ENCODE results near the gene MINDY4.

The MINDY4 gene

DNA sequence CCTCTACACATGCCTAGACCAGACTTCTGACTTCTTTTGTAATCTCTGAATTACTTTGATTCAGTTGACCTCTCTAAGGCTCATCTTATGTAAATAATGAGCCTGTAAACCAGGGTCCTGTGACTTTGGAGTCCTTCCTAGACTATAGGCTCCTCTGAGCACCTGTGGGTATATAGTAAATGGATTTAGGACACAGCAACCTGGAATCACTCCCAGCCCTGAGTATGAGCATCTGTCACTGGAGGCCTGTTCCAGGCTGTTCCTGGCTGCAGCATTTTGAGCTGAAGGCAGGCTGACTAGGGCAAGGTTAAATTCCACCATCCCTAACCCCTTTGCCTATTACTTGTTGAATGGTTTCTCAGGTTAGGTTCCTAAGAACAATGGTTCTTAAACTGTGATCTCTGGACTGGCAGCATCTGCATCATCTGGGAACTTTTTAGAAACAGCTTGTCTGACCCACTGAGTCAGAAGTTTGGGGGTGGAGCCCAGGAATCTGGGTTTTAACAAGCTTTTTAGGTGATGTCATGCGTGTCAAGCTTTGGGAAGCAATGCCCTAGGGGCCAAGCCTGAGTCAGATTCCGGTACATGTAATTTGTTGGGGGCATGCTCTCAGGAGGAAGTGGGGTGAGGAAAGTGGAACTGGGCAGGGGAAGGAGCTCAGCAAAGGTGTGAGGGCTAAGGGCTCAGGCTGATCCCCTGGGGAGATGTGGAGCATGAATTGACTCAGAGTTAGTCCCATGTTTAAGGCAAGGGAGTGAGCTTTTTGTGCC lies 28.2 kb downstream of the MINDY4 start:
- no peaks in the 10 kb centered on the region for H3K9me3 ChIP-seq (ENCODE audit: insufficient read depth, low read length)
- H3K27me3 ChIP-seq (ENCODE audit: low read length), result no peaks in the 10 kb centered on the region
- H2AFZ ChIP-seq (ENCODE audit: low read depth, low read length, severe bottlenecking), result no peak overlapping the region
- no peaks in the 10 kb centered on the region for H3K36me3 ChIP-seq (ENCODE audit: low read length)
- no peak overlapping the region for H3K4me3 ChIP-seq (ENCODE audit: insufficient read depth, low read length, poor library complexity, severe bottlenecking)
- peak overlapping the region; percentile 43 for H3K27ac ChIP-seq (ENCODE audit: low read depth, low read length)
- no peaks in the 10 kb centered on the region for H4K20me1 ChIP-seq (ENCODE audit: low read depth, low read length)
- H3K9me2 ChIP-seq (replicated peaks; ENCODE audit: insufficient read depth, low read length), result no peaks in the 10 kb centered on the region
- no peaks in the 10 kb centered on the region for H3F3A ChIP-seq (ENCODE audit: insufficient read depth)
- H3K79me2 ChIP-seq (ENCODE audit: insufficient read depth, low read length), result no peaks in the 10 kb centered on the region
- no peak overlapping the region for H3K4me2 ChIP-seq (ENCODE audit: low read depth, low read length, poor library complexity, severe bottlenecking)
- no peak overlapping the region for H3K9ac ChIP-seq (ENCODE audit: low read length)
- no peak for TF ChIP-seq EZH2phosphoT487 (conservative IDR thresholded peaks at IDR 0.05; ENCODE audit: low read length)
- TF ChIP-seq, protein P1, sequence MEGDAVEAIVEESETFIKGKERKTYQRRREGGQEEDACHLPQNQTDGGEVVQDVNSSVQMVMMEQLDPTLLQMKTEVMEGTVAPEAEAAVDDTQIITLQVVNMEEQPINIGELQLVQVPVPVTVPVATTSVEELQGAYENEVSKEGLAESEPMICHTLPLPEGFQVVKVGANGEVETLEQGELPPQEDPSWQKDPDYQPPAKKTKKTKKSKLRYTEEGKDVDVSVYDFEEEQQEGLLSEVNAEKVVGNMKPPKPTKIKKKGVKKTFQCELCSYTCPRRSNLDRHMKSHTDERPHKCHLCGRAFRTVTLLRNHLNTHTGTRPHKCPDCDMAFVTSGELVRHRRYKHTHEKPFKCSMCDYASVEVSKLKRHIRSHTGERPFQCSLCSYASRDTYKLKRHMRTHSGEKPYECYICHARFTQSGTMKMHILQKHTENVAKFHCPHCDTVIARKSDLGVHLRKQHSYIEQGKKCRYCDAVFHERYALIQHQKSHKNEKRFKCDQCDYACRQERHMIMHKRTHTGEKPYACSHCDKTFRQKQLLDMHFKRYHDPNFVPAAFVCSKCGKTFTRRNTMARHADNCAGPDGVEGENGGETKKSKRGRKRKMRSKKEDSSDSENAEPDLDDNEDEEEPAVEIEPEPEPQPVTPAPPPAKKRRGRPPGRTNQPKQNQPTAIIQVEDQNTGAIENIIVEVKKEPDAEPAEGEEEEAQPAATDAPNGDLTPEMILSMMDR (IDR thresholded peaks at IDR 0.05; ENCODE audit: insufficient read depth, low read length, poor library complexity, severe bottlenecking), result no peak

DNA sequence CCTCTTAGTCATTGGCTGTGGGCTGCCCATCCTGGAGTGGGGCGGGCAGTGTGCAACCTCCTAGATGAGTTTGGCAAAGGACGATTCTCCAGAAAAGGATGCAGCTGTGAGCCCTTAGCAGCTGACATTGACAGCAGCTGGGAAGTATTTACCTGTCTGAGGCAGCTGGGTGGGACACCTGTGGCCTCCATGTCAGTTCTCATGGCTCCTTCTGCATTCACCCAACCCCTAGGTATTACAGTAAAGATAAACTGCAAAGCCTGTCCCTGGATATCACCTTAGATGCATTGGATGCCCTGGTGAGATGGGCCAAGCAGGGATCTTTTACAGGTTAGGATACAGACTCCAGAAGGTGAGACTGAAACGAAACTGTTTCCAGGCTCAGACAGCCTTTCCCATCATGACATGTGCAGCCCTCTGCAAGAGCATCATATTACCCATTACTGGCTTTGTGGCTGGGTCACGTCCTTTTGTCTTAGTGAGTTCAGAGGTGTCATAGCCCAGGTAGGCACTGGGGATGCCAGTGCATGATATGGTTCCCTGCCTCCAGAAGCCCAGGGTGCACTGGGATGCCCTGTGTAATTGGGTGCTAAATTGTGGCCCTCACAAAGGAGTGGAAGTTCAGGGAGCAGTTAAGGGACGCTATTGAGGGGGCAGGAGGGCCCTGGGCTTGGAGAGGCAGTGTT lies 28.9 kb downstream of the MINDY4 start:
- Histone ChIP-seq H3K36me3 (ENCODE audit: low read length) (no peaks in the 10 kb centered on the region), H3F3A (ENCODE audit: insufficient read depth) (no peaks in the 10 kb centered on the region), H3K27me3 (ENCODE audit: low read length) (no peaks in the 10 kb centered on the region), H4K20me1 (ENCODE audit: low read depth, low read length) (no peaks in the 10 kb centered on the region), H3K79me2 (ENCODE audit: insufficient read depth, low read length) (no peaks in the 10 kb centered on the region), H3K9me3 (ENCODE audit: insufficient read depth, low read length) (no peaks in the 10 kb centered on the region), H3K9me2 (replicated peaks; ENCODE audit: insufficient read depth, low read length) (no peaks in the 10 kb centered on the region), H3K9ac (ENCODE audit: low read length) (no peak overlapping the region), H2AFZ (ENCODE audit: low read depth, low read length, severe bottlenecking) (no peak overlapping the region), H3K4me2 (ENCODE audit: low read depth, low read length, poor library complexity, severe bottlenecking) (no peak overlapping the region), H3K4me3 (ENCODE audit: insufficient read depth, low read length, poor library complexity, severe bottlenecking) (no peak overlapping the region), H3K27ac (ENCODE audit: low read depth, low read length) (no peak overlapping the region)
- TF ChIP-seq, protein P1 (IDR thresholded peaks at IDR 0.05; ENCODE audit: insufficient read depth, low read length, poor library complexity, severe bottlenecking), result no peak
- no peak for TF ChIP-seq EZH2phosphoT487 (conservative IDR thresholded peaks at IDR 0.05; ENCODE audit: low read length)

DNA sequence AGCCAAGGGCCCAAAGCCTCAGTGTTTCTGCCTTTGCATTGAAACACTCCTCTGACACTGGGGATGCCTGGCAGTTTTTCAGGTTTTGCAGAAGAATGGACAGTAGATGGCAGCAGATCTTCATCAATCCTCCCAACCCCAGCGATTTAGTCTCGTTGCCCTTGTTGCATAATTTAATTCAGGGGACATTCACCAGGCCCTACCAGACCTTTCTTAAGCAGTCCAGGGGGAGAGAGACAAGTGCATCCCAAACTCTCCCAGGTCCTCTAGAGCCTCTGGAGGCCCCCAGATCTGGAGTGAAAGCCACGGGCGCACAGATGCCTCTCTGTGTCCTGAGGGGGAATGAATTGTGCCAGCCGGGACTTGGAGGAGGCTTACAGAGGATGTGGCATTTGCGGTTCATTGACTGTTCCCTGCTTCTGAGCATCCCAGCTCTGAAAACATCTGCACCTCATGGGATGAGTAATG lies 29.6 kb downstream of the MINDY4 start:
- no peaks in the 10 kb centered on the region for H3K79me2 ChIP-seq (ENCODE audit: insufficient read depth, low read length)
- no peaks in the 10 kb centered on the region for H3K27me3 ChIP-seq (ENCODE audit: low read length)
- TF ChIP-seq EZH2phosphoT487 (conservative IDR thresholded peaks at IDR 0.05; ENCODE audit: low read length), result no peak
- TF ChIP-seq, protein P1 (IDR thresholded peaks at IDR 0.05; ENCODE audit: insufficient read depth, low read length, poor library complexity, severe bottlenecking), result peak; percentile 46
- no peak overlapping the region for H3K4me2 ChIP-seq (ENCODE audit: low read depth, low read length, poor library complexity, severe bottlenecking)
- no peak overlapping the region for H2AFZ ChIP-seq (ENCODE audit: low read depth, low read length, severe bottlenecking)
- no peak overlapping the region for H3K4me3 ChIP-seq (ENCODE audit: insufficient read depth, low read length, poor library complexity, severe bottlenecking)
- H4K20me1 ChIP-seq (ENCODE audit: low read depth, low read length), result no peaks in the 10 kb centered on the region
- H3F3A ChIP-seq (ENCODE audit: insufficient read depth), result no peaks in the 10 kb centered on the region
- H3K9ac ChIP-seq (ENCODE audit: low read length), result no peak overlapping the region
- H3K9me3 ChIP-seq (ENCODE audit: insufficient read depth, low read length), result no peaks in the 10 kb centered on the region
- no peaks in the 10 kb centered on the region for H3K36me3 ChIP-seq (ENCODE audit: low read length)
- H3K9me2 ChIP-seq (replicated peaks; ENCODE audit: insufficient read depth, low read length), result no peaks in the 10 kb centered on the region
- no peak overlapping the region for H3K27ac ChIP-seq (ENCODE audit: low read depth, low read length)

All from SU-DHL-6 (cell line).